Measurements from ENCODE around the gene PRDM16. TPM values are rescaled to one million over a fixed set of nuclear protein-coding genes. Genes with fewer than 3 reads are reported as not detected.
A peak's percentile ranks its signal among the peaks of the same experiment; 100 is the strongest.

Gene PRDM16
- total and polyA plus RNA-seq, 2 of the 13 experiments (the other 11 are each of a cell fraction or from before 2014, with no cell fraction given), result 0.15 to 0.81 TPM

DNA sequence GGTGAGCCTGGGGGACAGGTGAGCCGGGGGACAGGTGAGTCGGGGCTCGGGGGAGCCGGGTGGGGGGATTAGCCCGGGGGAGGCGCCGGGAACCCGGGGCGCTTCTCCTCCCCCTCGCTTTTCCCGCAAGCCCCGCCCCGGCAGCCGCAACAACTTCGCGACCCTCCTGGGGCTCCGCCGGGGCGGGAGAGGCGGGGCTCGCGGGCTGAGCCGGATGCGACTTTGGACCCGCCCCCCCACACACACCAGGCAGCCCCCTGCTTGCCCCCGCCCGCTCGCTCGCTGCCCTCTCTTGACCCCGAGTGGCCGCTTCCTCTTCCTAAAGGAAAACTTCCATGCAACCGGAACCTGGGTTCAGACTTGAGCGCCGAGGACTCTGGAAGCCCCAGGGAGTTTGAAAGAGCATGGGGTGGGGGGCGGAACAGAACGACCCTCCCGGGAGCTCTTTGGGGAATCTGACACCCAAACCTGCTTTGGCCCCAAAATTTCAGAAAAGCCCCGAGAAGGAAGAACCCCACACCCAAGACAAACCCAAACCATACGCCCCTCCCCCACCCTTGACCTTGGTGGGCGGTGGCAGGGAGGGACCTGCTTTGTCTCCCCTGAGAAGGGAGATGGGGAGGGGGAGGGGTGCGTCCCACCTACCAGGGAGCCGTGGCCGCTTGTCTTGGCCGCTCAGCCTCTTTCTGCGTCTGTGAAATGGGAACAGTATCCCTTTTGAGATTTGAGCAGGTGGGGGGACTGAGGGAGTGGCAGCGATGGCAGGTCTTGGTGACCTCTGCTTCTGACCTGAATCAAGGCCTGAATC, 386.0 kb downstream of the PRDM16 start (continued):
- TF ChIP-seq NKX3-1 (CRISPR knock-in tag; IDR thresholded peaks at IDR 0.05) (no peak), HIVEP1 (CRISPR knock-in tag; IDR thresholded peaks at IDR 0.05) (peak; percentile 48; the same call in 1 of the 2 replicates), ZNF615 (CRISPR knock-in tag; IDR thresholded peaks at IDR 0.05; ENCODE audit: borderline replicate concordance) (no peak), TCF7 (IDR thresholded peaks at IDR 0.05; ENCODE audit: low read depth) (no peak), ZNF616 (CRISPR knock-in tag; IDR thresholded peaks at IDR 0.05; ENCODE audit: low read depth) (no peak), ZNF790 (CRISPR knock-in tag; IDR thresholded peaks at IDR 0.05; ENCODE audit: borderline replicate concordance) (no peak), TCF12 (IDR thresholded peaks at IDR 0.05) (no peak), TCF12 (CRISPR knock-in tag; IDR thresholded peaks at IDR 0.05) (peak; percentile 77; the same call in 1 of the 2 replicates), ZNF891 (CRISPR knock-in tag; IDR thresholded peaks at IDR 0.05) (no peak), ZNF549 (CRISPR knock-in tag; IDR thresholded peaks at IDR 0.05) (no peak), MAF1 (CRISPR knock-in tag; IDR thresholded peaks at IDR 0.05; ENCODE audit: borderline replicate concordance) (no peak), FOXP1 (IDR thresholded peaks at IDR 0.05) (no peak), FOXP1 (CRISPR knock-in tag; IDR thresholded peaks at IDR 0.05) (peak; percentile 41; the same call in 1 of the 2 replicates), ZEB1 (IDR thresholded peaks at IDR 0.05; ENCODE audit: insufficient replicate concordance, low read depth) (no peak), NAIF1 (CRISPR knock-in tag; IDR thresholded peaks at IDR 0.05; ENCODE audit: borderline replicate concordance) (no peak), KDM6A (CRISPR knock-in tag; IDR thresholded peaks at IDR 0.05; ENCODE audit: low read depth) (peak; percentile 46; the same call in 1 of the 2 replicates), ZNF33A (CRISPR knock-in tag; IDR thresholded peaks at IDR 0.05; ENCODE audit: borderline replicate concordance) (no peak), SIN3B (IDR thresholded peaks at IDR 0.05; ENCODE audit: low read length) (no peak)
- TF ChIP-seq, protein P1, sequence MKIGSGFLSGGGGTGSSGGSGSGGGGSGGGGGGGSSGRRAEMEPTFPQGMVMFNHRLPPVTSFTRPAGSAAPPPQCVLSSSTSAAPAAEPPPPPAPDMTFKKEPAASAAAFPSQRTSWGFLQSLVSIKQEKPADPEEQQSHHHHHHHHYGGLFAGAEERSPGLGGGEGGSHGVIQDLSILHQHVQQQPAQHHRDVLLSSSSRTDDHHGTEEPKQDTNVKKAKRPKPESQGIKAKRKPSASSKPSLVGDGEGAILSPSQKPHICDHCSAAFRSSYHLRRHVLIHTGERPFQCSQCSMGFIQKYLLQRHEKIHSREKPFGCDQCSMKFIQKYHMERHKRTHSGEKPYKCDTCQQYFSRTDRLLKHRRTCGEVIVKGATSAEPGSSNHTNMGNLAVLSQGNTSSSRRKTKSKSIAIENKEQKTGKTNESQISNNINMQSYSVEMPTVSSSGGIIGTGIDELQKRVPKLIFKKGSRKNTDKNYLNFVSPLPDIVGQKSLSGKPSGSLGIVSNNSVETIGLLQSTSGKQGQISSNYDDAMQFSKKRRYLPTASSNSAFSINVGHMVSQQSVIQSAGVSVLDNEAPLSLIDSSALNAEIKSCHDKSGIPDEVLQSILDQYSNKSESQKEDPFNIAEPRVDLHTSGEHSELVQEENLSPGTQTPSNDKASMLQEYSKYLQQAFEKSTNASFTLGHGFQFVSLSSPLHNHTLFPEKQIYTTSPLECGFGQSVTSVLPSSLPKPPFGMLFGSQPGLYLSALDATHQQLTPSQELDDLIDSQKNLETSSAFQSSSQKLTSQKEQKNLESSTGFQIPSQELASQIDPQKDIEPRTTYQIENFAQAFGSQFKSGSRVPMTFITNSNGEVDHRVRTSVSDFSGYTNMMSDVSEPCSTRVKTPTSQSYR (CRISPR knock-in tag; IDR thresholded peaks at IDR 0.05; ENCODE audit: borderline replicate concordance), result peak; percentile 99
- TF ChIP-seq, protein P2, sequence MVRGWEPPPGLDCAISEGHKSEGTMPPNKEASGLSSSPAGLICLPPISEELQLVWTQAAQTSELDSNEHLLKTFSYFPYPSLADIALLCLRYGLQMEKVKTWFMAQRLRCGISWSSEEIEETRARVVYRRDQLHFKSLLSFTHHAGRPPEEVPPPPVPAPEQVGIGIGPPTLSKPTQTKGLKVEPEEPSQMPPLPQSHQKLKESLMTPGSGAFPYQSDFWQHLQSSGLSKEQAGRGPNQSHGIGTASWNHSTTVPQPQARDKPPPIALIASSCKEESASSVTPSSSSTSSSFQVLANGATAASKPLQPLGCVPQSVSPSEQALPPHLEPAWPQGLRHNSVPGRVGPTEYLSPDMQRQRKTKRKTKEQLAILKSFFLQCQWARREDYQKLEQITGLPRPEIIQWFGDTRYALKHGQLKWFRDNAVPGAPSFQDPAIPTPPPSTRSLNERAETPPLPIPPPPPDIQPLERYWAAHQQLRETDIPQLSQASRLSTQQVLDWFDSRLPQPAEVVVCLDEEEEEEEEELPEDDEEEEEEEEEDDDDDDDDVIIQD (CRISPR knock-in tag; IDR thresholded peaks at IDR 0.05; ENCODE audit: low read depth), result no peak
- TF ChIP-seq, protein P3, sequence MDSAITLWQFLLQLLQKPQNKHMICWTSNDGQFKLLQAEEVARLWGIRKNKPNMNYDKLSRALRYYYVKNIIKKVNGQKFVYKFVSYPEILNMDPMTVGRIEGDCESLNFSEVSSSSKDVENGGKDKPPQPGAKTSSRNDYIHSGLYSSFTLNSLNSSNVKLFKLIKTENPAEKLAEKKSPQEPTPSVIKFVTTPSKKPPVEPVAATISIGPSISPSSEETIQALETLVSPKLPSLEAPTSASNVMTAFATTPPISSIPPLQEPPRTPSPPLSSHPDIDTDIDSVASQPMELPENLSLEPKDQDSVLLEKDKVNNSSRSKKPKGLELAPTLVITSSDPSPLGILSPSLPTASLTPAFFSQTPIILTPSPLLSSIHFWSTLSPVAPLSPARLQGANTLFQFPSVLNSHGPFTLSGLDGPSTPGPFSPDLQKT (CRISPR knock-in tag; IDR thresholded peaks at IDR 0.05; ENCODE audit: borderline replicate concordance), result no peak
- TF ChIP-seq, protein P4, sequence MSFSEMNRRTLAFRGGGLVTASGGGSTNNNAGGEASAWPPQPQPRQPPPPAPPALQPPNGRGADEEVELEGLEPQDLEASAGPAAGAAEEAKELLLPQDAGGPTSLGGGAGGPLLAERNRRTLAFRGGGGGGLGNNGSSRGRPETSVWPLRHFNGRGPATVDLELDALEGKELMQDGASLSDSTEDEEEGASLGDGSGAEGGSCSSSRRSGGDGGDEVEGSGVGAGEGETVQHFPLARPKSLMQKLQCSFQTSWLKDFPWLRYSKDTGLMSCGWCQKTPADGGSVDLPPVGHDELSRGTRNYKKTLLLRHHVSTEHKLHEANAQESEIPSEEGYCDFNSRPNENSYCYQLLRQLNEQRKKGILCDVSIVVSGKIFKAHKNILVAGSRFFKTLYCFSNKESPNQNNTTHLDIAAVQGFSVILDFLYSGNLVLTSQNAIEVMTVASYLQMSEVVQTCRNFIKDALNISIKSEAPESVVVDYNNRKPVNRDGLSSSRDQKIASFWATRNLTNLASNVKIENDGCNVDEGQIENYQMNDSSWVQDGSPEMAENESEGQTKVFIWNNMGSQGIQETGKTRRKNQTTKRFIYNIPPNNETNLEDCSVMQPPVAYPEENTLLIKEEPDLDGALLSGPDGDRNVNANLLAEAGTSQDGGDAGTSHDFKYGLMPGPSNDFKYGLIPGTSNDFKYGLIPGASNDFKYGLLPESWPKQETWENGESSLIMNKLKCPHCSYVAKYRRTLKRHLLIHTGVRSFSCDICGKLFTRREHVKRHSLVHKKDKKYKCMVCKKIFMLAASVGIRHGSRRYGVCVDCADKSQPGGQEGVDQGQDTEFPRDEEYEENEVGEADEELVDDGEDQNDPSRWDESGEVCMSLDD (CRISPR knock-in tag; IDR thresholded peaks at IDR 0.05; ENCODE audit: borderline replicate concordance), result peak; percentile 66; the same call in 1 of the 2 replicates
